Mesodermal cell (in vitro differentiated cells): ENCODE data around the gene OSBPL1A.

ENCODE experiments used
- H3K27ac ChIP-seq: 2 replicates; pipeline ENCODE4 v1.7.0; 2013; ENCODE audit warnings: mild to moderate bottlenecking, low read depth, low read length, moderate library complexity; ENCODE audit not compliant: severe bottlenecking
- H3K36me3 ChIP-seq: 2 replicates; pipeline ENCODE4 v1.7.1; 2013; ENCODE audit warnings: mild to moderate bottlenecking, low read length, moderate library complexity; ENCODE audit not compliant: control insufficient read depth, insufficient read depth
- H3K4me1 ChIP-seq: one replicate; pipeline ENCODE4 v1.7.1; 2013; ENCODE audit warnings: mild to moderate bottlenecking, low read length; ENCODE audit not compliant: insufficient read depth, control insufficient read depth, poor library complexity, severe bottlenecking
- H3K4me3 ChIP-seq: 2 replicates; pipeline ENCODE4 v1.7.0; 2013; ENCODE audit warnings: low read length, control low read depth, mild to moderate bottlenecking; ENCODE audit not compliant: insufficient read depth, poor library complexity, severe bottlenecking; ENCODE audit errors: extremely low read depth
- H3K9me3 ChIP-seq: 2 replicates; pipeline ENCODE4 v1.7.1; 2013; ENCODE audit warnings: mild to moderate bottlenecking, low read length, moderate library complexity; ENCODE audit not compliant: control insufficient read depth
- WGBS, 2 experiments: methylation state at CpG; one replicate each; pipeline ENCODE4 v1.1.5; 2013; ENCODE audit warnings: missing lambda C conversion rate in 2 of 2; ENCODE audit not compliant: insufficient coverage in 2 of 2; 5-methylcytosine and 5-hydroxymethylcytosine counted together

Gene OSBPL1A

DNA sequence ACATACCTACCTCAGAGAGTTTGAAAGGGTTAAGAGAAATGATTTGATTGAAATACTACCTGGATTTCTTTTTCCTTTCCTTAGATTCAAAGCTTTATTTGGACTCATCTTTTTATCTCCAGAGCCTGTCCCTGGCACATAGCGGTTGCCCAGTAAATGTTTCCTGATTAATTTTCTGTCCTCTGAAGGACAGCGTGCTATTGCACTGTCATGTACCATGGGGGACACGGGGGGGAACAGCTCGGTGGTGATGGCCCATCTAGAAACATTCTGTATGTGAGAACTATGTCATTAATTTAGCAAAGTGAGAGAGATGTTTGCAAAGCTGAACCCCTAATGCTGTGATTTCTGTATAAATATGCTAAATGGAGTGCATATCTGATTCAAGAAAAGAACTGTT, 285.2 kb downstream of the OSBPL1A start:
- Histone ChIP-seq H3K36me3 (no peaks in the 10 kb centered on the region), H3K9me3 (no peaks in the 10 kb centered on the region), H3K27ac (no peak overlapping the region), H3K4me3 (no peak overlapping the region), H3K4me1 (no peaks in the 10 kb centered on the region)
- WGBS, 2 experiments, result 94 to 97% methylated on average over 4 of the region's 4 CpGs
